Type B pancreatic cell (in vitro differentiated cells): ENCODE data around the gene KIF1A. TPM values are rescaled to one million over a fixed set of nuclear protein-coding genes. Genes with fewer than 3 reads are reported as not detected.

Experiments used
- DNase-seq: peaks from one replicate; pipeline ENCODE4 v3.0.0; 2021; ENCODE audit warnings: mixed read lengths; ENCODE audit not compliant: unreplicated experiment; ENCODE audit errors: extremely low spot score
- H3K27ac Mint-ChIP-seq: 2 replicates; pipeline ENCODE4 v1.8.0; 2021; ENCODE audit warnings: mild to moderate bottlenecking, mixed read lengths
- H3K27me3 Mint-ChIP-seq: 2 replicates; pipeline ENCODE4 v1.8.0; 2021; ENCODE audit warnings: mixed read lengths
- H3K36me3 Mint-ChIP-seq: 2 replicates; pipeline ENCODE4 v1.8.0; 2021; ENCODE audit warnings: mixed read lengths
- H3K4me1 Mint-ChIP-seq: one replicate; pipeline ENCODE4 v1.8.0; 2021; ENCODE audit warnings: mixed read lengths; ENCODE audit not compliant: unreplicated experiment
- H3K4me3 Mint-ChIP-seq: 2 replicates; pipeline ENCODE4 v1.8.0; 2021; ENCODE audit warnings: mild to moderate bottlenecking, mixed read lengths
- H3K9me3 Mint-ChIP-seq: 2 replicates; pipeline ENCODE4 v1.8.0; 2021; ENCODE audit warnings: mixed read lengths
- total RNA-seq: library from RNA; stranded (reverse); gene quantifications from 2 replicates; pipeline ENCODE4 v1.2.1, GENCODE V29; 2021; ENCODE audit warnings: low replicate concordance
- TF ChIP-seq, protein P1 (sequence below): fragments of 200-600 bp; sonication (generic); conservative IDR thresholded peaks from 2 replicates; pipeline ENCODE4 v1.5.0; 2021; ENCODE audit warnings: antibody characterized with exemption, mild to moderate bottlenecking

KIF1A gene
- total RNA-seq, 1 donor from 2014 or later: 78.4 TPM

DNA sequence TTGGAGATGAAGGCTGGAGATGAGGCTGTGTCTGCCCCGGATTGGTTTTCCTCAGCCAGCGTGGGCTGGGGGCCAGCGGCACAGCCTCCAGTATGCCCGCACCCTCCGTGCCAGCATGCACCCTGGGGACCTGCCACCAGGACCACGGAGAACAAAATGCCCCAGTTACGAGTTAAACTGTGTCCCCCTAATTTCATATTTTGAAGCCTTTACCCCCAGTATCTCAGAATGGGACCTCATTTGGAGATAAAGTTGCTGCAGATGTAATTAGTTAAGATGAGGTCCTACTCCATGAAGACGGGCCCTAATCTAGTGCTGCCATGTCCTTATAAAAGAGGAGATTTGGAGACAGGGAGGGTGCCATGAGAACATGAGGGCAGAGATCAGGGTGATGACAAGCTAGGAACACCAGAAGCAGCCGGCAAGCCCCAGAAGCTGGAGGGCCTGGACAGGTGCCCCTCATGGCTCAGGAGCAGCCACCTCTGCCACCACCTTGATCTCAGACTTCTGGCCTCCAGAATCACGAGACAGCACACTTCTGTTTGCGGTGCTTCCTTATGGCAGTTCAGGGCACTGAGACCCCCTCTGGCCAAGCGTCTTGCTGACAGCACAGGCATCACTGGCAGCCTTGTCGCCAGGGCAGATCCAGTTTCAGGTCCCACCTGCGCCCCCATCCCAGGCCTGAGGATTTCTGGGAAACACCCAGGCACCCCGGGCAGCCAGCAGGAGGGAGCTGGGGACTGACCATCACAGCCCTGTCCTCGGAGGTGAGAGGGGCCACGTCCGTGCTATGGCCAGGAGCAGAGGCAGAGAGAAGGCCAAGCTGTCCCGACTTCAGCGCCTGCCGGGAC, 29.4 kb downstream of the KIF1A start:
- Mint-ChIP-seq H3K4me3 (no peak overlapping the region), H3K27ac (no peak overlapping the region), H3K9me3 (no peaks in the 10 kb centered on the region), H3K4me1 (peaks cover 21% of the 10 kb centered on the region), H3K36me3 (peaks cover 4% of the 10 kb centered on the region), H3K27me3 (no peaks in the 10 kb centered on the region)
- TF ChIP-seq, protein P1, sequence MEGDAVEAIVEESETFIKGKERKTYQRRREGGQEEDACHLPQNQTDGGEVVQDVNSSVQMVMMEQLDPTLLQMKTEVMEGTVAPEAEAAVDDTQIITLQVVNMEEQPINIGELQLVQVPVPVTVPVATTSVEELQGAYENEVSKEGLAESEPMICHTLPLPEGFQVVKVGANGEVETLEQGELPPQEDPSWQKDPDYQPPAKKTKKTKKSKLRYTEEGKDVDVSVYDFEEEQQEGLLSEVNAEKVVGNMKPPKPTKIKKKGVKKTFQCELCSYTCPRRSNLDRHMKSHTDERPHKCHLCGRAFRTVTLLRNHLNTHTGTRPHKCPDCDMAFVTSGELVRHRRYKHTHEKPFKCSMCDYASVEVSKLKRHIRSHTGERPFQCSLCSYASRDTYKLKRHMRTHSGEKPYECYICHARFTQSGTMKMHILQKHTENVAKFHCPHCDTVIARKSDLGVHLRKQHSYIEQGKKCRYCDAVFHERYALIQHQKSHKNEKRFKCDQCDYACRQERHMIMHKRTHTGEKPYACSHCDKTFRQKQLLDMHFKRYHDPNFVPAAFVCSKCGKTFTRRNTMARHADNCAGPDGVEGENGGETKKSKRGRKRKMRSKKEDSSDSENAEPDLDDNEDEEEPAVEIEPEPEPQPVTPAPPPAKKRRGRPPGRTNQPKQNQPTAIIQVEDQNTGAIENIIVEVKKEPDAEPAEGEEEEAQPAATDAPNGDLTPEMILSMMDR: no peak
- DNase-seq: no peak

DNA sequence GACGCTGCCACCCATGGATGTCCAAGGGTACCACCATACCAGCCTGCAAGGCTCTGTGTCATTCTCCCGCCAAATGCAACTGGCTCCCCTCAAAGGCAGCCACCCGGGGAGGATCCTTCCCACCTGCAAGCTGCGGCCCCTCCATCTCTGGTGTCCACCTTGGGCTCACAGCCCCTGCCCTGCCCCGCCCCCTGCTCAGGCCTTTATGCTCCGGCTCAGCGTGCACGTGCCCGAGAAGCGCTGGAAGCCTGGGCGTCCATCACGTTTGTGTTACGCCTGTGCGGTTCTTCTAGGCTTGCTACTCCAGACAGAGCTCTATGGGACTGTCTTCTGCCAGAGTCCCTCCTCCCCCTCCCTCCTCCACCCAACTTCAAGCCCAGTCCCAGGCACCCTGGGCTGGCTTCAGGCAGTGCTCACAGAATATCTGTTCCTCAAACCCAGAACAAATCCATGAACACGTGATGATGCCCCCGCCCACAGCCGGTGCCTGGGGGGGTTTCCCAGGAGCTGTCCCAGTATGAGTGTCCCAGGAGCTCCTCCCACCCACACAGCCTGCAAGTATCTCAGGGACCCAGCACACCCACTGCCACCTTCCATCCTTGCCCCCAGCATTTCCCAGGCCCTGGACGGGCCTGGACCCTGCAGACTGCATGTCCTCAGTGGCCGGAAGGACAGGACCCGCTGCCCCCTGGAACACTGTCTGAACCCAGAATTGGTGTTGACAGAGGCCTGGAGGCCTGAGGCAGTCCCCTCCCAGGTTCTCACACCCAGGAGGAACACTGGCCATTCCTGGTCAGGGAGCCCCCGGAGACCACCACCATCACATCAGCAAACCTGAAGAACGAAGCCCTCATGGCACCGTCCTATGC, 30.3 kb downstream of the KIF1A start:
- Mint-ChIP-seq H3K4me3 (no peak overlapping the region), H3K9me3 (no peaks in the 10 kb centered on the region), H3K36me3 (peaks cover under 1% of the 10 kb centered on the region), H3K27me3 (no peaks in the 10 kb centered on the region), H3K4me1 (peaks cover 17% of the 10 kb centered on the region), H3K27ac (no peak overlapping the region)
- TF ChIP-seq, protein P1: no peak
- DNase-seq: no peak

DNA sequence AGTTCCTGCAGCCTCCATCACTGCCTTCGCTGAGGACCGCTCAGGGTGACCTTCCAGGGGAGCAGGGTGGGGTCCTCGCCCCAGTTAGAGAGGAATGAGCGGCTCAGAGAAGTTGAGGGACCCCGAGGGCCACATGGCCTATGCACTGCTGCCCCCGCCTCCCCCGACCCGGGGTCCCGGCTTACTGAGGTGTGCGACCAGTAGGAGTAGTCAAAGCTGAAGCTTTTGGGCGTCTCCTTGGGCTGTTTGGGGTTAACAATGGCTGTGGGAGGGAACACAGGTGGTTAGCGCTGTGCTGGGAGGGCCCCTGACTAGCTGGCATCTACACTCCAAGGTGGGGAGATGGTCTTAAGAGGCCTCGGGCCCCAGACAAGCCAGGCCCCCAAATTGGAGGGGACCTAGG, 31.0 kb downstream of the KIF1A start:
- no peak overlapping the region for H3K4me3 Mint-ChIP-seq
- H3K36me3 Mint-ChIP-seq: no peaks in the 10 kb centered on the region
- no peaks in the 10 kb centered on the region for H3K27me3 Mint-ChIP-seq
- H3K27ac Mint-ChIP-seq: no peak overlapping the region
- peaks cover 12% of the 10 kb centered on the region for H3K4me1 Mint-ChIP-seq
- H3K9me3 Mint-ChIP-seq: no peaks in the 10 kb centered on the region
- TF ChIP-seq, protein P1: no peak
- DNase-seq: no peak

DNA sequence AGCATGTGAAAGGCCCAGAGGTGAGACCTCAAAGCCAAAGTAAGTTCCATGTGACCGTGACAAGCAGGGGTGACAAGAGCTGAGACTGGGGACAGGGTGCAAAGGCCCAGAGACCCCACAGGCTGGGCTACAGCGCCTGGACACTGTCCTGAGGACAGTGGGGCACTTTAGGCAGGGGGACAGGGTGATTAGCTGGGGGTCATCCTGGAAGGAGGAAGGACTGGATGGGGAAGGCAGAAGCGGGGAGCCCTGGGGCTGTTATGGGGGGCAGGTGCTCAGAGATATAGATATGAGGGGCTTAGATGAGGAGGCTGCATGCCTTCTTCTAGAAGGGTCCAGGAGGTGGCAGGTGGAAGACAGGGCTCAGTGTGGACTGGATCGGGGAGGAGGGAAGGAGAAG, 31.5 kb downstream of the KIF1A start:
- no peak overlapping the region for H3K4me3 Mint-ChIP-seq
- DNase-seq: no peak
- H3K4me1 Mint-ChIP-seq: peaks cover 8% of the 10 kb centered on the region
- H3K27ac Mint-ChIP-seq: no peak overlapping the region
- no peaks in the 10 kb centered on the region for H3K27me3 Mint-ChIP-seq
- no peaks in the 10 kb centered on the region for H3K9me3 Mint-ChIP-seq
- TF ChIP-seq, protein P1: no peak
- no peaks in the 10 kb centered on the region for H3K36me3 Mint-ChIP-seq

DNA sequence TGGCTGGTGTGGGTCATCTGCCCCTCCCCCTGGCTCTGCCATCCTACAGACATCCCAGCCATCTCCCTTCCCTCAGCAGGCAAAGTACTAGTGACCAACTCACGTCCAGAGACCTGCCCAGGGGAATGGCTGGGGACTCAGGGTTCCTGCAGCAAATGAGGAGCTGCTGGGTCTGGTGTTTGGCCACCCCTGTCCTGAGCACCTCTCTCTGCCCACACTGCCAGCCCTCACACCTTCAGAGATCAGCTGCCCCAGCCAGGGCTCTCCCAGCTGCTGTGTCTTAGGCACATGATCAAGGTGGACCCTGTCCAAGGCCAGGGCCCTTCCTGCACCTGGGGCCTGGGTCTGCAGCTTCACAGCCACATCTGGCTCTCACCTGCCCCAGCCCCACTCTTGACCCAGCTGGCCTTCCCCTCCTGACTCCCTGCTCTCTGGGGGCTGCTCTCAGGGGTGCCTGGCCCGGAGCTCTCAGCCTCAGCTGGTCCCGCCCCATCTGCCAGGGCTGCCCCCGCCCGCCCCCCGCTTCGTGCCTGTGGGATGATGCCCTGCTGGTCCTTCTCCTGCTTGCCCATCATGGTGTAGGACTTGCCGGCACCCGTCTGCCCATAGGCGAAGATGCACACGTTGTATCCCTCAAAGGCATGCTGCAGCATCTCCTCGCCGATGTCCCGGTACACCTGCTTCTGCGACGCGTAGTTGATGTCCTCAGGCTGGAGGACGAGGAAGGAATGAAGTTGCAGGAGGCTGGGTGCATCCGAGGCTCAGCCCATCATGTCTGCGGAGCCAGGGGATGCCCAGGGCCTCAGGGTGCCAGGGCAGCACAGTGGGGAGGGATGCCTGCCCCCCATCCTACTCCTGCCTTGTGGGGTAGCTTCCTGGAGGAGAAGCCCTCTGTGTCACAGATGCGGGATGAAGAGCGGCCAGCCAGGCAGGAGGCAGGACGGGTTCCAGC, 32.2 kb downstream of the KIF1A start:
- Mint-ChIP-seq H3K27ac (no peak overlapping the region), H3K36me3 (no peaks in the 10 kb centered on the region)

More for the DNA sequence above, 32.2 kb downstream of the KIF1A start:
- TF ChIP-seq, protein P1: no peak
- Mint-ChIP-seq H3K4me1 (peaks cover 5% of the 10 kb centered on the region), H3K9me3 (no peaks in the 10 kb centered on the region), H3K27me3 (no peaks in the 10 kb centered on the region), H3K4me3 (no peak overlapping the region)
- no peak for DNase-seq
